Esophagus squamous epithelium (tissue), 4 donors: ENCODE measurements around the gene ZDHHC11B.

Source experiments
- POLR2A ChIP-seq, 4 donors: fragments of 450-650 bp; IDR thresholded peaks; one replicate each; pipeline ENCODE4 v1.6.1; 2017; ENCODE audit warnings: antibody characterized with exemption in 4 of 4, mild to moderate bottlenecking in 4 of 4, moderate library complexity in 3 of 4
- TF ChIP-seq, protein P1 (sequence below), 6 experiments: fragments of 450-650 bp in 4 of 6; fragments of 200-600 bp in 2 of 6; sonication (generic) in 2 of 6; IDR thresholded peaks; one replicate each; pipeline ENCODE4 v1.5.1; 2016 to 2019; ENCODE audit warnings: antibody characterized with exemption in 6 of 6, mild to moderate bottlenecking in 4 of 6, moderate library complexity in 4 of 6

DNA sequence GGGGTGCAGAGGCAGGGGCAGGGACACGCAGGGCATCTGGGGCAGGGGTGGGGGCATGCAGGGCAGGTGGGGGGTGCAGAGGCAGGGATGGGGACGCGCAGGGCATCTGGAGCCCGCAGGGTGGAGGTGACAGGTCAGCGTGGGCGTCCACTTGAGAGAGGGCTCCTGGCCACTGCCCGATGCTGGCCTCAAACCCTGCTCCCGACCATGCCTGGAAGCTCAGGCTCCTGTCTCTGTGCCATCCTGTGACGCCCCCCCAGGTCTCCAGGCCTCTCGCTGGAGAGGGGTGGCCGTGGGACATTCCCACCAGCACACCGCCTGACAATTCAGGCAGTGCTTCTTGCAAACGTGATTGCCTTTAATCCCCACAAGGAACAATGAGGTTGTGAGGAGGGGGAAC is 33.0 kb downstream of the ZDHHC11B start:
- TF ChIP-seq, protein P1, sequence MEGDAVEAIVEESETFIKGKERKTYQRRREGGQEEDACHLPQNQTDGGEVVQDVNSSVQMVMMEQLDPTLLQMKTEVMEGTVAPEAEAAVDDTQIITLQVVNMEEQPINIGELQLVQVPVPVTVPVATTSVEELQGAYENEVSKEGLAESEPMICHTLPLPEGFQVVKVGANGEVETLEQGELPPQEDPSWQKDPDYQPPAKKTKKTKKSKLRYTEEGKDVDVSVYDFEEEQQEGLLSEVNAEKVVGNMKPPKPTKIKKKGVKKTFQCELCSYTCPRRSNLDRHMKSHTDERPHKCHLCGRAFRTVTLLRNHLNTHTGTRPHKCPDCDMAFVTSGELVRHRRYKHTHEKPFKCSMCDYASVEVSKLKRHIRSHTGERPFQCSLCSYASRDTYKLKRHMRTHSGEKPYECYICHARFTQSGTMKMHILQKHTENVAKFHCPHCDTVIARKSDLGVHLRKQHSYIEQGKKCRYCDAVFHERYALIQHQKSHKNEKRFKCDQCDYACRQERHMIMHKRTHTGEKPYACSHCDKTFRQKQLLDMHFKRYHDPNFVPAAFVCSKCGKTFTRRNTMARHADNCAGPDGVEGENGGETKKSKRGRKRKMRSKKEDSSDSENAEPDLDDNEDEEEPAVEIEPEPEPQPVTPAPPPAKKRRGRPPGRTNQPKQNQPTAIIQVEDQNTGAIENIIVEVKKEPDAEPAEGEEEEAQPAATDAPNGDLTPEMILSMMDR (IDR thresholded peaks at IDR 0.05) = no peak
- no peak for TF ChIP-seq POLR2A (IDR thresholded peaks at IDR 0.05)
